ENCODE measurements around the gene BCL2L12.

GRCh38 chr19:49653466-49653806, 12.3 kb upstream of the BCL2L12 start:
- no peak for TF ChIP-seq CTCF (IDR thresholded peaks at IDR 0.05)
- TF ChIP-seq POLR2AphosphoS5 (IDR thresholded peaks at IDR 0.05; ENCODE audit: insufficient read depth in 1 of 2, low read depth in 1 of 2), result no peak

Measured in vagina (tissue), 2 donors.